Sigmoid colon (tissue), 4 donors: ENCODE results near the gene PKDCC.

ENCODE experiments used
- CTCF ChIP-seq, 4 experiments: fragments of 450-650 bp in 3 of 4; fragments of 200-600 bp in 1 of 4; IDR thresholded peaks; one replicate each; pipeline ENCODE4 v1.5.1; 2016 to 2019; ENCODE audit warnings: antibody characterized with exemption in 4 of 4, mild to moderate bottlenecking in 3 of 4, moderate library complexity in 2 of 4
- EP300 ChIP-seq, 4 donors: sonication (generic); formaldehyde crosslinking; IDR thresholded peaks; one replicate each; pipeline ENCODE4 v1.6.1; 2017; ENCODE audit warnings: antibody characterized with exemption in 4 of 4
- POLR2A ChIP-seq, 2 donors: fragments of 450-650 bp; IDR thresholded peaks; one replicate each; pipeline ENCODE4 v1.6.1; 2016; ENCODE audit warnings: antibody characterized with exemption in 2 of 2, mild to moderate bottlenecking in 2 of 2, moderate library complexity in 2 of 2

- TF ChIP-seq CTCF (IDR thresholded peaks at IDR 0.05) (no peak), EP300 (IDR thresholded peaks at IDR 0.05) (no peak), POLR2A (IDR thresholded peaks at IDR 0.05) (no peak)
Observed at GRCh38 chr2:42100683-42101205, 52.9 kb downstream of the PKDCC start.
